ENCODE results near the gene RALBP1. TPM values are rescaled to one million over a fixed set of nuclear protein-coding genes. Genes with fewer than 3 reads are reported as not detected.
A peak's percentile ranks its signal among the peaks of the same experiment; 100 is the strongest.

The RALBP1 gene
- total RNA-seq, 1 donor from 2014 or later, result 42.2 TPM

- DNase-seq (ENCODE audit: low spot score, unreplicated experiment), result no peak
- peak overlapping the region; percentile 73 for H3K27ac Mint-ChIP-seq
Measured at GRCh38 chr18:9516437-9517064, 41.2 kb downstream of the RALBP1 start.

DNA sequence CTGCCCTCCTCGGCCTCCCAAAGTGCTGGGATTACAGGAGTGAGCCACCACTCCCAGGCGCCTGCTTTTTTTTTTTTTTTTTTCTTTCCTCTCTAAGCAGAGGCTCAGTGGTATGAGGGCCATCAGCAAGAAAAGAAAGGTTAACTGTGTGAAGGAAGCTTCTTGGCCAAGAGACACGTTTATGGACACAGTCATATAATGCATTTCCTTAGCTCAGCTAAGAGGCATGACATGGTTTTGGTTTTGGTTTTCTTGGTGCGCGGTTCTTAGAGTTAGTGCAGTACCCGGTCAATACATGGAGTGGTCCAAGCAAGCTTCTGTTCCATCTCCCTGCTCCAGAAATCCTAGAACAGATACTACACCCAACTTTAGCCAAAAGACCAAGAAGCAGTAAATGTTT is 42.6 kb downstream of the RALBP1 start:
- peaks cover 12% of the 10 kb centered on the region for H3K36me3 Mint-ChIP-seq (ENCODE audit: insufficient read depth)
- no peaks in the 10 kb centered on the region for H3K9me3 Mint-ChIP-seq (ENCODE audit: low read depth)
- no peak for TF ChIP-seq CTCF (IDR thresholded peaks at IDR 0.05; ENCODE audit: unreplicated experiment)
- H3K4me3 Mint-ChIP-seq (ENCODE audit: low read depth), result no peak overlapping the region
- H3K4me1 Mint-ChIP-seq (ENCODE audit: low read depth), result peaks cover 1% of the 10 kb centered on the region
- no peaks in the 10 kb centered on the region for H3K27me3 Mint-ChIP-seq
- DNase-seq (ENCODE audit: low spot score, unreplicated experiment), result no peak
- H3K27ac Mint-ChIP-seq, result no peak overlapping the region

More at GRCh38 chr18:9516437-9517064, 41.2 kb downstream of the RALBP1 start:
- H3K36me3 Mint-ChIP-seq (ENCODE audit: insufficient read depth), result peaks cover 5% of the 10 kb centered on the region
- H3K9me3 Mint-ChIP-seq (ENCODE audit: low read depth), result no peaks in the 10 kb centered on the region
- no peak overlapping the region for H3K4me3 Mint-ChIP-seq (ENCODE audit: low read depth)
- TF ChIP-seq CTCF (IDR thresholded peaks at IDR 0.05; ENCODE audit: unreplicated experiment), result peak; percentile 87
- peaks cover 1% of the 10 kb centered on the region for H3K4me1 Mint-ChIP-seq (ENCODE audit: low read depth)
- no peaks in the 10 kb centered on the region for H3K27me3 Mint-ChIP-seq

DNA sequence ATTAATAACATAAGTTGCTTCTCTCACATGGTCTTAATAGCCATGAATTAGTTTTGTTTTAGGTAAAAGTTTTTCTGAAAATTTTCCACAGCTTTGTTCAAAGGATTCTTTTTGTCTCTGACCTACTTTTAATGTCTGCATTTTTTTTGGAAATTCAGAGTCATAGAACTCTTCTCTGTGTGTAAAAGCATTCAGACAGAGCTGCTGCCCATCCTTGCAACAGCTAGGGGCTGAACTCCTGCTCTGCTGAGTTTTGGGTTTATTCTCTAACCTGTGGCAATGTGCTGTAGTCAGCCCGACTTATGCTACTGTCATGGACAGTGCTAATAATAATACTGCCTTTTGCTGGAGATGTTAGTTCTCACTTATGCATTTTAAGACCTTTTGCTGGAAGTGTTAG is 44.1 kb downstream of the RALBP1 start:
- H3K9me3 Mint-ChIP-seq (ENCODE audit: low read depth), result no peaks in the 10 kb centered on the region
- H3K4me1 Mint-ChIP-seq (ENCODE audit: low read depth), result peaks cover 1% of the 10 kb centered on the region
- H3K27me3 Mint-ChIP-seq, result no peaks in the 10 kb centered on the region
- H3K27ac Mint-ChIP-seq, result no peak overlapping the region
- no peak for TF ChIP-seq CTCF (IDR thresholded peaks at IDR 0.05; ENCODE audit: unreplicated experiment)
- DNase-seq (ENCODE audit: low spot score, unreplicated experiment), result no peak
- no peak overlapping the region for H3K4me3 Mint-ChIP-seq (ENCODE audit: low read depth)
- H3K36me3 Mint-ChIP-seq (ENCODE audit: insufficient read depth), result peaks cover 15% of the 10 kb centered on the region

DNA sequence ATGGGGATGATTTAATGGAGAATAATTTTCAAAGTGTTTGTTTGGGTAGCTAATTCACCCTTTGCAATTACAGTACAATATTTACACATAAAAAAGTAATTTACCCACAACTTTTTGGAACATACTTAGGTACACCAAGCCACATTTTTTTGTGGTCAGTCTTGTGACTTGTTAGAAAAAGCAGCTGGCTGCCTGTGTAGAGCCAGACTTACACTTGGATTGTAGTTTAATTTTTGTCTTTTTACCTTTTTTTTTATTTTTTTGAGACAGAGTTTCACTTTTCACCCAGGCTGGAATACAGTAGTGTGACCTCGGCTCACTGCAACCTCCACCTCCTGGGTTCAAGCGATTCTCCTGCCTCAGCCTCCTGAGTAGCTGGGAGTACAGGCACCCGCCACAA is 45.4 kb downstream of the RALBP1 start:
- Mint-ChIP-seq H3K4me3 (ENCODE audit: low read depth) (no peak overlapping the region), H3K27me3 (no peaks in the 10 kb centered on the region), H3K27ac (no peak overlapping the region)

DNA sequence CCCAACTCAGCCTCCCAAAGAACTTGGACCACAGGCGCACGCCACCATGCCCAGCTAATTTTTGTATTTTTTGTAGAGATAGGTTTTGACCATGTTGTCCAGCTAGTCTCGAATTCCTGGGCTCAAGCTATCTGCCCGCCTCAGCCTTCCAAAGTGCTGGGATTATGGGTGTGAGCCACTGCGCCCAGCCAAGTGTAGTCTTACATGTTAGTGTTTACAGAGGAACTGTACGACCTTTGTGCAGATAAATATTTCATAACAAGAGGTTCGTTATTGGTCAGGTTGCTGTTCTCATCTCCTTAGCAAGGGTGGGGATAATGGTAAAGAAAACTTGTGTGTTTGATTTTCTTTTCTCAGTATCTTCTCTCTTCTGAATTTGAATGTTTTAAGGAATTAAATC is 46.5 kb downstream of the RALBP1 start:
- TF ChIP-seq CTCF (IDR thresholded peaks at IDR 0.05; ENCODE audit: unreplicated experiment), result no peak
- no peak for DNase-seq (ENCODE audit: low spot score, unreplicated experiment)
- peaks cover 6% of the 10 kb centered on the region for H3K4me1 Mint-ChIP-seq (ENCODE audit: low read depth)
- H3K36me3 Mint-ChIP-seq (ENCODE audit: insufficient read depth), result peaks cover 21% of the 10 kb centered on the region
- no peaks in the 10 kb centered on the region for H3K9me3 Mint-ChIP-seq (ENCODE audit: low read depth)
- no peaks in the 10 kb centered on the region for H3K27me3 Mint-ChIP-seq
- H3K4me3 Mint-ChIP-seq (ENCODE audit: low read depth), result no peak overlapping the region
- H3K27ac Mint-ChIP-seq, result no peak overlapping the region

More for the DNA sequence above, 45.4 kb downstream of the RALBP1 start:
- no peak for DNase-seq (ENCODE audit: low spot score, unreplicated experiment)
- peaks cover 20% of the 10 kb centered on the region for H3K36me3 Mint-ChIP-seq (ENCODE audit: insufficient read depth)
- TF ChIP-seq CTCF (IDR thresholded peaks at IDR 0.05; ENCODE audit: unreplicated experiment), result no peak
- H3K4me1 Mint-ChIP-seq (ENCODE audit: low read depth), result peaks cover 6% of the 10 kb centered on the region
- H3K9me3 Mint-ChIP-seq (ENCODE audit: low read depth), result no peaks in the 10 kb centered on the region

All from progenitor cell of endocrine pancreas (in vitro differentiated cells).